T-helper 17 cell (primary cell): ENCODE results near the gene MAN2A1. TPM values are rescaled to one million over a fixed set of nuclear protein-coding genes. Genes with fewer than 3 reads are reported as not detected.

ENCODE experiments used
- ATAC-seq: fragments of 150-1000 bp; cut with Tn5 transposase; 2 replicates; pipeline ENCODE4 v1.10.0; 2021; ENCODE audit warnings: mild to moderate bottlenecking, moderate library complexity
- DNase-seq, 3 donors: peaks; one replicate each; pipeline versions ENCODE4 v3.0.0 to v3.0.0-alpha.2; 2020 to 2021
- H3K9me3 ChIP-seq: one replicate; pipeline ENCODE4 v1.7.0; 2013; ENCODE audit warnings: low read length, mild to moderate bottlenecking; ENCODE audit not compliant: control insufficient read depth, poor library complexity, severe bottlenecking
- H3K27ac Mint-ChIP-seq: one replicate; pipeline ENCODE4 v1.8.0; 2022; ENCODE audit warnings: mild to moderate bottlenecking, moderate library complexity, mixed read lengths
- H3K27me3 Mint-ChIP-seq: one replicate; pipeline ENCODE4 v1.8.0; 2022; ENCODE audit warnings: mixed read lengths
- H3K36me3 Mint-ChIP-seq: one replicate; pipeline ENCODE4 v1.8.0; 2022; ENCODE audit warnings: low read depth, mixed read lengths
- H3K4me1 Mint-ChIP-seq: one replicate; pipeline ENCODE4 v1.8.0; 2022; ENCODE audit warnings: mild to moderate bottlenecking, mixed read lengths
- H3K4me3 Mint-ChIP-seq: one replicate; pipeline ENCODE4 v1.8.0; 2022; ENCODE audit warnings: mild to moderate bottlenecking, moderate library complexity, mixed read lengths
- total RNA-seq, 4 donors: library from RNA in 2 of 4; stranded (reverse) in 2 of 4; gene quantifications; one replicate each; pipeline ENCODE4 v1.2.3 and lab custom pipeline; 2022 to 2026

The MAN2A1 gene
- total RNA-seq, 2 donors from 2014 or later = 51.6 to 53.3 TPM

GRCh38 chr5:109833946-109834345, 144.2 kb downstream of the MAN2A1 start:
- peak overlapping the region; percentile 9 for H3K27ac Mint-ChIP-seq
- no peak for ATAC-seq
- H3K4me3 Mint-ChIP-seq = no peak overlapping the region
- peaks cover 2% of the 10 kb centered on the region for H3K4me1 Mint-ChIP-seq
- DNase-seq = no peak
- no peaks in the 10 kb centered on the region for H3K27me3 Mint-ChIP-seq
- H3K36me3 Mint-ChIP-seq = peaks cover 6% of the 10 kb centered on the region
- H3K9me3 ChIP-seq = no peaks in the 10 kb centered on the region

GRCh38 chr5:109836280-109836679, 146.6 kb downstream of the MAN2A1 start:
- DNase-seq = no peak
- H3K4me1 Mint-ChIP-seq = no peaks in the 10 kb centered on the region
- no peaks in the 10 kb centered on the region for H3K9me3 ChIP-seq
- H3K27me3 Mint-ChIP-seq = no peaks in the 10 kb centered on the region
- no peak overlapping the region for H3K27ac Mint-ChIP-seq
- peaks cover 9% of the 10 kb centered on the region for H3K36me3 Mint-ChIP-seq
- H3K4me3 Mint-ChIP-seq = no peak overlapping the region
- ATAC-seq = no peak

- H3K27me3 Mint-ChIP-seq = no peaks in the 10 kb centered on the region
- ATAC-seq = no peak
- no peak overlapping the region for H3K4me3 Mint-ChIP-seq
- no peaks in the 10 kb centered on the region for H3K4me1 Mint-ChIP-seq
- H3K36me3 Mint-ChIP-seq = peaks cover 10% of the 10 kb centered on the region
- no peaks in the 10 kb centered on the region for H3K9me3 ChIP-seq
- no peak for DNase-seq
- no peak overlapping the region for H3K27ac Mint-ChIP-seq
Measured at GRCh38 chr5:109837231-109837861, 147.6 kb downstream of the MAN2A1 start.

GRCh38 chr5:109838157-109838556, 148.4 kb downstream of the MAN2A1 start:
- H3K4me1 Mint-ChIP-seq = no peaks in the 10 kb centered on the region
- no peak overlapping the region for H3K27ac Mint-ChIP-seq
- no peak for DNase-seq
- H3K36me3 Mint-ChIP-seq = peaks cover 13% of the 10 kb centered on the region
- no peaks in the 10 kb centered on the region for H3K27me3 Mint-ChIP-seq
- ATAC-seq = no peak
- H3K4me3 Mint-ChIP-seq = no peak overlapping the region
- no peaks in the 10 kb centered on the region for H3K9me3 ChIP-seq

GRCh38 chr5:109844148-109844547, 154.4 kb downstream of the MAN2A1 start:
- H3K27ac Mint-ChIP-seq = no peak overlapping the region
- no peak for ATAC-seq
- H3K9me3 ChIP-seq = no peaks in the 10 kb centered on the region
- no peak for DNase-seq
- H3K4me1 Mint-ChIP-seq = peaks cover 13% of the 10 kb centered on the region
- H3K4me3 Mint-ChIP-seq = no peak overlapping the region
- peaks cover 20% of the 10 kb centered on the region for H3K36me3 Mint-ChIP-seq
- no peaks in the 10 kb centered on the region for H3K27me3 Mint-ChIP-seq

GRCh38 chr5:109844695-109845094, 155.0 kb downstream of the MAN2A1 start:
- Mint-ChIP-seq H3K4me1 (peaks cover 18% of the 10 kb centered on the region), H3K27ac (no peak overlapping the region), H3K4me3 (no peak overlapping the region), H3K36me3 (peaks cover 20% of the 10 kb centered on the region), H3K27me3 (no peaks in the 10 kb centered on the region)
- DNase-seq (no peak), ATAC-seq (no peak)
- no peaks in the 10 kb centered on the region for H3K9me3 ChIP-seq

- no peaks in the 10 kb centered on the region for H3K9me3 ChIP-seq
- Mint-ChIP-seq H3K27ac (no peak overlapping the region), H3K4me1 (peaks cover 28% of the 10 kb centered on the region), H3K27me3 (no peaks in the 10 kb centered on the region), H3K4me3 (no peak overlapping the region), H3K36me3 (peaks cover 13% of the 10 kb centered on the region)
- ATAC-seq = no peak
- DNase-seq = no peak
Measured at GRCh38 chr5:109848130-109848529, 158.4 kb downstream of the MAN2A1 start.

GRCh38 chr5:109849478-109850088, 159.9 kb downstream of the MAN2A1 start:
- ATAC-seq (peak; percentile 60), DNase-seq (no peak)
- peaks cover 30% of the 10 kb centered on the region for H3K4me1 Mint-ChIP-seq
- peak overlapping the region; percentile 12 for H3K27ac Mint-ChIP-seq
- H3K36me3 Mint-ChIP-seq = peaks cover 12% of the 10 kb centered on the region
- H3K4me3 Mint-ChIP-seq = peak overlapping the region; percentile 47
- no peaks in the 10 kb centered on the region for H3K9me3 ChIP-seq
- no peaks in the 10 kb centered on the region for H3K27me3 Mint-ChIP-seq

GRCh38 chr5:109852371-109853155, 162.8 kb downstream of the MAN2A1 start:
- no peak for ATAC-seq
- H3K27ac Mint-ChIP-seq = peak overlapping the region; percentile 37
- peaks cover 12% of the 10 kb centered on the region for H3K36me3 Mint-ChIP-seq
- H3K9me3 ChIP-seq = no peaks in the 10 kb centered on the region
- H3K4me3 Mint-ChIP-seq = no peak overlapping the region
- no peak for DNase-seq
- peaks cover 47% of the 10 kb centered on the region for H3K4me1 Mint-ChIP-seq
- no peaks in the 10 kb centered on the region for H3K27me3 Mint-ChIP-seq

GRCh38 chr5:109853377-109853776, 163.7 kb downstream of the MAN2A1 start:
- no peak for ATAC-seq
- H3K4me3 Mint-ChIP-seq = no peak overlapping the region
- H3K36me3 Mint-ChIP-seq = peaks cover 11% of the 10 kb centered on the region
- no peaks in the 10 kb centered on the region for H3K9me3 ChIP-seq
- no peaks in the 10 kb centered on the region for H3K27me3 Mint-ChIP-seq
- H3K4me1 Mint-ChIP-seq = peaks cover 51% of the 10 kb centered on the region
- no peak for DNase-seq
- no peak overlapping the region for H3K27ac Mint-ChIP-seq

- Mint-ChIP-seq H3K36me3 (peaks cover 12% of the 10 kb centered on the region), H3K27me3 (no peaks in the 10 kb centered on the region), H3K4me1 (peaks cover 45% of the 10 kb centered on the region), H3K4me3 (no peak overlapping the region), H3K27ac (peak overlapping the region; percentile 94)
- no peak for ATAC-seq
- H3K9me3 ChIP-seq = no peaks in the 10 kb centered on the region
- DNase-seq = no peak
Measured at GRCh38 chr5:109855056-109855455, 165.3 kb downstream of the MAN2A1 start.

- Mint-ChIP-seq H3K4me1 (peaks cover 42% of the 10 kb centered on the region), H3K27ac (peak overlapping the region; percentile 94), H3K27me3 (no peaks in the 10 kb centered on the region), H3K36me3 (peaks cover 11% of the 10 kb centered on the region), H3K4me3 (peak overlapping the region; percentile 81)
- DNase-seq = no peak
- peak; percentile 74 for ATAC-seq
- no peaks in the 10 kb centered on the region for H3K9me3 ChIP-seq
Measured at GRCh38 chr5:109857405-109858031, 167.8 kb downstream of the MAN2A1 start.

- H3K36me3 Mint-ChIP-seq = peaks cover 11% of the 10 kb centered on the region
- no peaks in the 10 kb centered on the region for H3K27me3 Mint-ChIP-seq
- H3K9me3 ChIP-seq = no peaks in the 10 kb centered on the region
- no peak overlapping the region for H3K4me3 Mint-ChIP-seq
- ATAC-seq (no peak), DNase-seq (no peak)
- H3K27ac Mint-ChIP-seq = peak overlapping the region; percentile 46
- peaks cover 40% of the 10 kb centered on the region for H3K4me1 Mint-ChIP-seq
Measured at GRCh38 chr5:109859537-109859936, 169.8 kb downstream of the MAN2A1 start.
